Right renal cortex interstitium (tissue), 3 donors: ENCODE results near the gene NECTIN1. TPM values are rescaled to one million over a fixed set of nuclear protein-coding genes. Genes with fewer than 3 reads are reported as not detected.

ENCODE experiments used
- DNase-seq, 3 donors: peaks; one replicate each; pipeline ENCODE4 v3.0.0-alpha.2; 2013; ENCODE audit warnings: low read depth in 3 of 3, low spot score in 2 of 3
- polyA plus RNA-seq, 3 donors: library from polyadenylated mRNA; unstranded; fragments of 120-200 nt; gene quantifications; one replicate each; pipeline ENCODE4 v1.2.1, GENCODE V29; 2013; ENCODE audit not compliant: insufficient read length in 3 of 3

NECTIN1 gene, protein sequence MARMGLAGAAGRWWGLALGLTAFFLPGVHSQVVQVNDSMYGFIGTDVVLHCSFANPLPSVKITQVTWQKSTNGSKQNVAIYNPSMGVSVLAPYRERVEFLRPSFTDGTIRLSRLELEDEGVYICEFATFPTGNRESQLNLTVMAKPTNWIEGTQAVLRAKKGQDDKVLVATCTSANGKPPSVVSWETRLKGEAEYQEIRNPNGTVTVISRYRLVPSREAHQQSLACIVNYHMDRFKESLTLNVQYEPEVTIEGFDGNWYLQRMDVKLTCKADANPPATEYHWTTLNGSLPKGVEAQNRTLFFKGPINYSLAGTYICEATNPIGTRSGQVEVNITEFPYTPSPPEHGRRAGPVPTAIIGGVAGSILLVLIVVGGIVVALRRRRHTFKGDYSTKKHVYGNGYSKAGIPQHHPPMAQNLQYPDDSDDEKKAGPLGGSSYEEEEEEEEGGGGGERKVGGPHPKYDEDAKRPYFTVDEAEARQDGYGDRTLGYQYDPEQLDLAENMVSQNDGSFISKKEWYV
- 10 to 100 TPM; 36.4 to 42.4 (median 36.6) TPM for polyA plus RNA-seq

DNA sequence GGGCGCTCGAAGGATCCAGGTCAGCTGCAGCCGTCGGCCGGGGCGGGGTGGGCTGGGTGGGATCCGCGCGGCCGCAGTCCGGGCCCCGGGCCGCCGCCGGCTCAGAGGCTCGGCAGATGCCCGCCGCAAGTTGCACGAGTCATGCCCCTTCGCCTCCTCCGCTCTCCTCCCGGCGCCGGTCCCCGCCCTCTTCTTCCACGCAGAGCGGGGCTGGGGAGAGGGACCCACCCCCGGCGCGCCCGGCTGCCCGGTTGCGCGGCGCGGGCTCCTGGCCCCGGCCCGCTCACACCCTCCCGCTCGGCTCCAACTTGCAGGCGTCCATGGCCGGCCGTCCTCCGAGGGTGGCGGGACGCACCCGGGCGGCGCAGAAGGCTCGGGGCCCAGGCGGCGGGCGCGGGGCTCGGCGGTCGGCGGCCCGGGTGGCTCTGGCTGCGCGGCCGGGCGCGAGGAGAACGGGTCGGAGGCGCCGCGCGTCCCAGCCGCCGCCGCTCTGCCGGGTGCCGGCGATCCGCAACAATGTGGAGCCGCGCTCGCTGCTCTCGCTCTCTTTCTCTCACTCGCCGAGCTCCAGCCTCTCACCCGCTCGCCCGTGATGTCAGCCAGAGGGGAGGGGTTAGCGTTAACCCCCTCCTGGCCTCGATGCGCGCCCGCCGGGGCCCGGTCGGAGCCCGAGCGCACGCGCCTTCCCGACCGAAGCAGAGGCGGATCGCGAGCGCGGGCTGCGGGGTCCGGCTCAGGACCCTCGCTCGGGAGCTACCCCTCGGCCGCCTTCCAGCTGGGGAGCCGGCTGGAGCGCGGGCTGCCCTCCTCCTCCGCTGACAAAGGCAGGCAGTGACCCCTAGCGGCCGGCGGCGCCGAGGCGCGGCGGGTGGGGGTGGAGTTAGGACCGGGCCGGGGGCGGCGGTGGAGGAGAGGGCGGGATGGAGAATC is at the start of gene NECTIN1:
Gene NECTIN1, minus strand, starts transcription at position 550 of the 930 bp plus-strand sequence. CDS start 647 bp downstream, outside the sequence.
- peak; percentile 80 to 86 (median 82) for DNase-seq

DNA sequence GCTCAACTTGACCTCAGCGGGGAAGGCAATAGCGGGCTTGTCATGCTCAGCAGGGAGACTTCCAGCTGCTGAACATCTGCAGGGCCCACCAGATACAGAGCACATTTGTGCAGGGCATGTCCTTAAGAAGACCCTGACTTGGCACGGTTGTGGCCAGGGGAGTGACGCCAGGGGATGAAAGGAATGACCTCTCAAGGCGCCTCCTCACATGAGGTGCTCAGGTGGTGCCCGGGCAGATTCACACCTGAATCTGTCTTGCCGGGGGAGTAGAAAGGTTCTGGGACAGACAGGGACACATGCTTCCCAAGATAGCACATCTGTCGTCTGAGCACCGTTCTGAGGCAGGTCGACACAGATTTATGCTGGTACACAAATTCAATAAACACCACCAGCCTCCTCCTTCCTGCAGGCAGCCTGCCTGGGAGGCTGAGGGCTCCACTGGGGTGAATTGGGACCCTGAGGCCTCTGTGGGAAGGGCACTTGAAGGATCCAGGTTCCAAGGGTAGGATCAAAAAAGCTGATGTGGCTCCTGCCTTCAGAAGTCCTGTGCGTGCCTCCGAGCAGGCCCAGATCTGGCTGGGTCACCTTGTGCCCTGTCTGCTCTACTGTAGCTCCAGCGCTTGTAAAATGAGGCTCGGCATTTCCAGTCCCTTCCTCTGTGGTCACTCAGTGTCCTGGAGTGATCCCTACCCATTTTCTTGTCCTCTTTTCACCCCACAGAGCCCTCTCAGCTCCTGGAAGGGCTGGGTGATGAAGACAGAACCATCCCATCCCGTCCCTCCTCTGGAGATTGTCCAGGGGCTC is 49.6 kb upstream of the NECTIN1 start:
- no peak for DNase-seq

DNA sequence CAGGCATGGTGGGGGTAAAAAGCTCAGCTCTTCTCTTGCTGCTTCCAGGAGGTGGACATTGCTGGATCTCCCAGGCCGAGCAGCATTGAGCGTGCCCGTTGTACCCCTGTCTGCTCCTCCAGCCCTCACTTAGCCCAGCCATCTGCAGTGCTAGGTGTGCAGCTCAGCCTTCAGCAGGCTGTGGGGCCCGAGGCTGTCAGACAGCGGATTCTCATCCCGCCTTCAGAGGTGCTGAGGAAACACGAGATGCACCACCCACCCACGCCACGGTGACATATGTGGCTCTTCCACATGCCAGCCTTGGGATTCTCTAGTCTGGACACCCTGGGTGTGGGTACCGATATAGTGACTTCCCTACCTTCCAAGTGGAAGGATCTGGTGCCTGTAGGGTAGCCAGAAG is 48.9 kb upstream of the NECTIN1 start:
- no peak for DNase-seq

GRCh38 chr11:119776651-119777050 is 47.7 kb upstream of the NECTIN1 start:
- no peak for DNase-seq

GRCh38 chr11:119776031-119776636 is 47.1 kb upstream of the NECTIN1 start:
- no peak for DNase-seq

- DNase-seq, result peak in 1 of 3 donors; percentile 49
Measured at GRCh38 chr11:119774172-119774763, 45.3 kb upstream of the NECTIN1 start.

DNA sequence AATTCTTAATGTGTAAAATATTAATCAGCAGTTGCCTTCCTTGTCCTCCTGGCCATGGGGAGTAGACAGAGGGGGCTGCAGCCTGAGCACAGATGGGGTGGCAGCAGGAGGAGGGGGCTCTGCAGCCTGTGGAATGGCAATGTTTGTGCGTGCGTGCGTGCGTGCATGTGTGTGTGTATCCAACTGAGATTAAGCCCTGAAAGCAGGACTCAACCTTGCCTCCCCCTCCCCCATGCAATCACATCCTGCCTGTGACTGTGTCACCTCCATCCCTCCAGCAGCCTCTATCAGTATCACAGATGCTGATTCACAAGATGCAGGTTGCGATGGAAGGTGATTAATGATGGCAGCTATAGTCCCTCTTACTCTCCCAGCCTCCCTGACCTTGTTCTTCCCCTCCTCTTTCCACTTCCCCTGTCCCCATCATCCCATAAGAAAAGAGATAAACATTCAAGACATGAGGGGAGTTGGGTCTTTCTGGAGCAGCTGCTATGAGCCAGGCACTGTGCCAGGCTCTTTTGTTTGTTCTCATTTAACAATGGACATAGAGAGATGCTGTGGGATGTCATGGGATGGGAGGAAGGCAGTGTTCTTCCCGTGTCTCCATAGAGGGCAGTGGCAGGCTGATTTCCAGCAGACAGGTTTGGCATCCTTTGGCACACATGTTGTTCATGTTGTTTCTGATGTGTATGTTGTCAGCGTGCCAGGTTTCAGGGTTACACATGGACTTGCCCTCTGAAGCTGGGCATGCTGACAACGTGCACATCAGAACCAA is 43.8 kb upstream of the NECTIN1 start:
- DNase-seq, result no peak

- no peak for DNase-seq
Measured at GRCh38 chr11:119772076-119772475, 43.1 kb upstream of the NECTIN1 start.

- DNase-seq, result no peak
Measured at GRCh38 chr11:119771172-119771770, 42.3 kb upstream of the NECTIN1 start.

- DNase-seq, result no peak
Measured at GRCh38 chr11:119765628-119766027, 36.6 kb upstream of the NECTIN1 start.

DNA sequence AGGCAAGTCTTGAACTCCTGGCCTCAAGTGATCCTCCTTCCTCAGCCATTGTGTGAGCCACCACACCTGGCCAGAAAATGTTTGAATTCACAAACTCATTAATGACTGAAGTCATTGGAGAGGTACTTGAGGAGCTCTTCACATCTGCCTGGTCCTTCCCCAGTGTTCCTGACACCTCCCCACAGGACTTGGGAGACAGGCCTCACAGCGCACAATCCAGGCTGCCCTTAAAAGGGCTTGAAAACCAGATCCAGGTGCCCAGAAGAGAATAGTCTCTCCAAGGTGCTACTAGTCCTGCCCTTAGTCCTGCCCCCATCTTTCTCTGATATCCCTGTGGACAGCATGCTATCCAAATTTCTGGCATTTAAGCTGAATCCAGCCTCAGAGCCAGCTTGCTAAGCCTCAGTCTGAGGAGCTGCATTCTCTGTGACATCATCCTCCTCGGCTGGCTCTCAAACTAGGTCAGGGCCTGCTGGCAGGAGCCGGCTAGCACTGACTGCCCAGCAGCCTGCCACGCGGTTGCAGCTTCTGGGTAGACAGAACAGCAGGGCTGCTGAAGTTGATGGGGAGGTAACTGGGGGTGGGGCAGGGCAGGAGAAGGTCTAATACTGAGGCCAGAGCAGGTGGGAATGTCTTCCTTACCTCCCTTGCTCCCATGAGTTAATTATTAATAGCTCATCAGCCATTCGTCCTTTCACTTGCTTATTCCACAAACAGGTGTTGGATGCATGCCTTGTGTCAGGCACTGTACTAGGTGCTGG is 35.3 kb upstream of the NECTIN1 start:
- no peak for DNase-seq

- DNase-seq, result no peak
Measured at GRCh38 chr11:119763071-119763728, 34.2 kb upstream of the NECTIN1 start.

- no peak for DNase-seq
Measured at GRCh38 chr11:119759747-119760412, 30.9 kb upstream of the NECTIN1 start.

DNA sequence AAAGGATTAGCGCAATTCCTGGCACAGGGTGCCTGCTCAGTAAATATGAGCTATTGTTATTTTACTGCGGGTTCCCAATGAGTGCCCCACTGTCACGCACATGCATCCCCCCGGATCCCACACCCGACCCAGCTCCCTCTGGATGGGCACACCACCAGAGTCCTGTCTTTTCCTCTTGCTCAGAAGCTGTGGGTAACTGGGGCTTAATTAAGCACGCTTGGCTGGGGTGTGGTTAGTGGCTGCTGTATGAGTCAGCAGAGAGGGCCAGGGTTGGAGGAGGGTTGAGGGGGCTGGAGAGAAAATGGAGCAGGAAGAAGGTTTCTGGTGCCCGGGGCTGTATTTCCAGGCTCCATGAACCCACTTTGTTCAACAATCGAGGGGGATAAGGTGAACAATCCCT is 30.3 kb upstream of the NECTIN1 start:
- DNase-seq, result no peak

DNA sequence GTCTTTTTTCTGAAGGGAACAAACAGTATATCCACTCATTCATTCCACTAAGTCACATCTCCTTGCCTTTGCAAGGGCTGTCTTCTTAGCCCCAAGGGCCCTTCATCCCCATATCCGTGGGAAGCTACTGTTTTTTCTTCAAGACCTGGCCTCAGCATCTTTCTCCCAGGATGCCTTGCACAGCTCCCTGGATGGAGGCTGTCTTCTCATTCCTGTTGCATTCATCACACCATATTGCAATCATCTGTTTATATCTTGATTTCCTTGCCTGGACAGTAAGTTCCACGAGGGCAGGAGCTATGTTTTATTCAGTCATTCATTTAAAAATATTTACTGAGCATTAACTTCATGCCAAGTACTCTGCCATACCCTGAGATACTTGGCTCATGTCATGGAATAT is 29.3 kb upstream of the NECTIN1 start:
- no peak for DNase-seq

DNA sequence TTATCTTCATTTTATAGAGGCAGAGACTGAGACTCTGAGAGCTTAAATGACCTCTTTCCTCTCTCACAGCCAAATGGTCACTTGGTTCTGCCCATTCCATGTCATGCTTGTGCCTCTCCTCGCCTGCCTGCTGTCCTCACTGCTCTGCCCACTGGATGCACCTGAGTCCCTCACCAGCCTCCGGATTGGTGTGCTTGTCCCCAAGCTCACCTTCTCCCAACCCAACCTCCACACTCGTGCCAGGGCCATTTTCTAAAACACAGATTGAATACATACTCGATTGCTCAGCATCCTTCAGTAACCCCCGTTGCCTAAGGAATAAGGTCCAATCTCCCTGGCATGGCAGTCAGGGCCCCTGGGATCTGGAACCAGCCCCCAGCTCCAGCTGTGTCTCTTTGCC is 28.4 kb upstream of the NECTIN1 start:
- DNase-seq, result no peak
